Activated CD8-positive, alpha-beta T cell treated with anti-CD3 and anti-CD28 coated beads for 36 hours (primary cell): ENCODE data around the gene TRPV5. TPM values are rescaled to one million over a fixed set of nuclear protein-coding genes. Genes with fewer than 3 reads are reported as not detected.

Experiments
- ATAC-seq: fragments of 200-7000 bp; cut with Tn5 transposase; one replicate; pipeline ENCODE4 v1.10.0; 2021; ENCODE audit warnings: mild to moderate bottlenecking, moderate library complexity
- CTCF ChIA-PET: fragments of 350-600 bp; sonication (Branson Sonifier 250); formaldehyde crosslinking; loops from one replicate; lab custom pipeline; 2021; ENCODE audit warnings: antibody characterized with exemption; lab: Charles Lee
- POLR2A ChIA-PET: fragments of 350-600 bp; sonication (Branson Sonifier 250); formaldehyde crosslinking; loops from one replicate; lab custom pipeline; 2021; ENCODE audit warnings: antibody characterized with exemption; lab: Charles Lee
- DNase-seq: peaks from one replicate; pipeline ENCODE4 v3.0.0-alpha.2; 2020
- H3K27ac Mint-ChIP-seq: one replicate; pipeline ENCODE4 v1.8.0; 2021; ENCODE audit warnings: mild to moderate bottlenecking, mixed read lengths
- H3K27me3 Mint-ChIP-seq: one replicate; pipeline ENCODE4 v1.8.0; 2021; ENCODE audit warnings: mixed read lengths
- H3K36me3 Mint-ChIP-seq: one replicate; pipeline ENCODE4 v1.8.0; 2021; ENCODE audit warnings: low read depth, mixed read lengths
- H3K4me1 Mint-ChIP-seq: one replicate; pipeline ENCODE4 v1.8.0; 2021; ENCODE audit warnings: low read depth, mixed read lengths
- H3K4me3 Mint-ChIP-seq: one replicate; pipeline ENCODE4 v1.8.0; 2021; ENCODE audit warnings: mild to moderate bottlenecking, moderate library complexity, mixed read lengths
- H3K9me3 Mint-ChIP-seq: one replicate; pipeline ENCODE4 v1.8.0; 2021; ENCODE audit warnings: mixed read lengths
- CTCF ChIP-seq: fragments of 200-600 bp; IDR thresholded peaks from one replicate; pipeline ENCODE4 v1.8.0; 2022; ENCODE audit warnings: antibody characterized with exemption, mild to moderate bottlenecking
- intact Hi-C: fragments of 100-400 bp; cut with micrococcal nuclease; formaldehyde crosslinking; loops from one replicate; pipeline ENCODE4 v1.10.0; 2022
- total RNA-seq, 2 experiments: library from RNA; stranded (reverse); gene quantifications; one replicate each; pipeline ENCODE4 v1.2.3, GENCODE V29; 2021

TRPV5 gene
- total RNA-seq, 2 experiments from 2014 or later = not detected

GRCh38 chr7:142961595-142961972, 28.0 kb upstream of the TRPV5 start:
- no peak for ATAC-seq
- ChIA-PET CTCF (interaction anchor here (1.2 to 3.2 kb wide), 5 partner anchors 9 to 103 kb away, joined by 4 to 13 read pairs (median 7); no protein-coding TSS in a partner anchor), POLR2A (no interaction called here)
- H3K4me1 Mint-ChIP-seq = no peaks in the 10 kb centered on the region
- intact Hi-C loops = no loop called here
- H3K27me3 Mint-ChIP-seq = peaks cover 7% of the 10 kb centered on the region
- no peaks in the 10 kb centered on the region for H3K9me3 Mint-ChIP-seq
- no peaks in the 10 kb centered on the region for H3K36me3 Mint-ChIP-seq
- no peak overlapping the region for H3K27ac Mint-ChIP-seq
- TF ChIP-seq CTCF = no peak
- no peak for DNase-seq
- H3K4me3 Mint-ChIP-seq = no peak overlapping the region

DNA sequence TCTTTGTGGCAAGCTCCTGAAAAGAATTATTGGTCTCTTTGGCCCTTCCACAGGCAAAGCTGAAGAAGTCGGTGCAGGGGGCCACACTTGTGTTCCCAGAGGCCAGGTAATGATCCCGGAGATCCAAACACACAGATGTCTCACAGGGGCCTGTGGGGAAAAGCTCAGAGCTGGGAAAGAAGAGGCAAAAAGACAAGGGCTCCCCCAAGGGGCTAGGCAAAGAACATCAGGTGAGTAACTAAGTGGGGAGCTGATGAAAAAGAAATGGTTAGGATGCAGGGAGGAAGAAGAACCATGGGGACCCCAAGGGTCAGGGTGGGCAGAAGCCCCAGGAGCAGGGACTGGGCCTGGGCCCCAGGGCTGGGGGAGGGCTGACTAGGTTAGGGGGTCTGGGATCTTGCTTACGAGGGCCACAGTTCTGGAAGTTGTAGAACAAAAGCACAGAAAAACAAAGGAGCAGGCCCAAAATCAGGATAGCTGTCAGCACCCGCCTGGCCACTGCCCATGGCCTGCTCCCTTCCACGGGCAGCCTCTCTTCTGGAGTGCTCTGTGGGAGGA, 27.5 kb upstream of the TRPV5 start:
- intact Hi-C loops = no loop called here
- H3K27ac Mint-ChIP-seq = no peak overlapping the region
- no peak for ATAC-seq
- peaks cover 5% of the 10 kb centered on the region for H3K9me3 Mint-ChIP-seq
- DNase-seq = peak; percentile 11
- CTCF ChIA-PET = interaction anchor here (1.1 to 3.2 kb wide), 6 partner anchors 9 to 102 kb away, joined by 4 to 13 read pairs (median 6); no protein-coding TSS in a partner anchor
- no peak overlapping the region for H3K4me3 Mint-ChIP-seq
- POLR2A ChIA-PET = no interaction called here
- H3K27me3 Mint-ChIP-seq = peaks cover 7% of the 10 kb centered on the region
- no peaks in the 10 kb centered on the region for H3K4me1 Mint-ChIP-seq
- no peaks in the 10 kb centered on the region for H3K36me3 Mint-ChIP-seq
- TF ChIP-seq CTCF = no peak

DNA sequence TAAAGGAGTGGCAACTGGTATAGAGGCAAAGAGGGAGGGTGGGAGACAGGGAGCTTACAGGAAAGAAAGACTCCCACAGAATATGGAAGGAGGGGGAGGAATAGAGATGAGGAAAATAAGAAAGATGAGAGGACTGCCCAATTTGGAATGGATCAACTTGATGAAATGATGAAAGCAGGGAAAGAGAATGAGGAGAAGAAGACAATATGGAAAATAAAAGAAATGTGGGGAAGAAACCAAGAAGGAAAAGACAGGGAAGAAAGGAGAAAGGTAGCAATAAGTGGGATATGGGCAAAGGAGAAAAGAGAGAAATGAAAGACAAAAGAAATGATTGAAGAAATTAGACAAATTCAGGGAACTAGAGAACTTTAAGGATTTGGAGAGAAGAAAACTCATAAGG, 25.7 kb upstream of the TRPV5 start:
- no peaks in the 10 kb centered on the region for H3K36me3 Mint-ChIP-seq

GRCh38 chr7:142957723-142958122, 24.2 kb upstream of the TRPV5 start:
- ChIA-PET CTCF (interaction anchor here (0.9 to 1.9 kb wide), 3 partner anchors 77 to 257 kb away, joined by 3 to 4 read pairs (median 3); no protein-coding TSS in a partner anchor), POLR2A (no interaction called here)
- Mint-ChIP-seq H3K36me3 (no peaks in the 10 kb centered on the region), H3K4me1 (no peaks in the 10 kb centered on the region), H3K27ac (no peak overlapping the region), H3K4me3 (no peak overlapping the region), H3K9me3 (peaks cover 19% of the 10 kb centered on the region), H3K27me3 (peaks cover 5% of the 10 kb centered on the region)
- DNase-seq = no peak
- intact Hi-C loops = no loop called here
- no peak for TF ChIP-seq CTCF
- no peak for ATAC-seq

More for the DNA sequence above, 25.7 kb upstream of the TRPV5 start:
- ATAC-seq = no peak
- Mint-ChIP-seq H3K4me1 (no peaks in the 10 kb centered on the region), H3K4me3 (no peak overlapping the region), H3K27ac (no peak overlapping the region), H3K9me3 (peaks cover 14% of the 10 kb centered on the region), H3K27me3 (peaks cover 7% of the 10 kb centered on the region)
- intact Hi-C loops = no loop called here
- ChIA-PET CTCF (interaction anchor here (1.9 kb wide), 1 partner anchor 78 kb away, joined by 4 read pairs; no protein-coding TSS in a partner anchor), POLR2A (no interaction called here)
- no peak for TF ChIP-seq CTCF
- DNase-seq = no peak

- H3K4me3 Mint-ChIP-seq = no peak overlapping the region
- H3K27ac Mint-ChIP-seq = no peak overlapping the region
- no peak for ATAC-seq
- H3K9me3 Mint-ChIP-seq = peaks cover 19% of the 10 kb centered on the region
- ChIA-PET CTCF (no interaction called here), POLR2A (no interaction called here)
- no peak for DNase-seq
- H3K36me3 Mint-ChIP-seq = no peaks in the 10 kb centered on the region
- peaks cover 5% of the 10 kb centered on the region for H3K27me3 Mint-ChIP-seq
- TF ChIP-seq CTCF = no peak
- H3K4me1 Mint-ChIP-seq = no peaks in the 10 kb centered on the region
- intact Hi-C loops = no loop called here
Observed at GRCh38 chr7:142956951-142957623, 23.5 kb upstream of the TRPV5 start.
